Kidney capillary endothelial cell (primary cell): ENCODE data around the gene BPHL.
"Not testable (repeated sequence)": the region's sequence is repeated elsewhere in the genome, so short reads cannot be mapped to it uniquely, and the experiment has no call there.

ENCODE experiments used
- DNase-seq: peaks from one replicate; pipeline ENCODE4 v3.0.0-alpha.2; 2018; ENCODE audit warnings: low spot score

Gene BPHL

DNA sequence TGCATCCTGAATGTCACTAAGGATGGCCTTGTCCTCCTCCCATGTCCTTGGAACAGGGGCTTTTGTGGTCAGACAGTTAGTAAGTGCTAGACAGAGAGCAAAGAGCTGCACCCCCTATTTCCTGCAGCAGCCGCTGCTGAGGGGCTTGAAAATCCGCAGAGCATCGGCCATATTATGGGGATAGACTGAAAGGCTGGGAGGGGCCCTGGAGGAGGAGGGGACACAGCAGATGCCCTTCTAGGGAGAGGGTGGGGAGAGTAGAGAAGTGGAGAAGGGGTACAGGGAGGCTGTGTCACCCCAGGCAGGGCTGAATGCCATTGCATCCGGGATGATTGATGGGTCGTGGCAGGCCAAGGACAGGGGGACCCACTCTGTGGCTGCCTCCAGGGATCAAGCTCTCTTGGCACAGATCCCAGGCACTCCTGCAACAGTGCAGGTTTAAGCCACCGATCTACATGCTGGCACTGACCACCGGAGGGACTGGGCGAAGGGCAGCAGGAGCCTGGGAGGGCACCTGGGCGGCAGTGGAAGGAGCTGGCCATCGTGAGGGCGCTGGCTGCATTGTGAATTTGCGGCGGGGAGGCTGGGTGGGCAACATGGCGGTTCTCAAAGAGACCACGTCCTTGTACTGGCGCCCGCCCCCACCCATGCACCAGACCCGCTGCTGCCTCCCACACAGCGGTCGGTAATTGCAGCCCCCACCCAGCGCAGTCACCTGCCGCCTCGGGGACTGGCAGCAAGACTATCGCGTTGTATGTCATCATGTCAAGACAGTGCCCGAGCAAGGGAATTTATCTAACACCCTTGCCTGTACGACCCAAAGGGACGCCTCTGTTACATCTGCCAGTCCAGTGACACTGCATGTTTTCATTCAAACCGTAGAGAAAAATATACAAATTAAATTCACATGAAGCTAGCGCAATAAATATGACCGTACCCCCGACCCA is 37.9 kb downstream of the BPHL start:
- not testable (repeated sequence) for DNase-seq

DNA sequence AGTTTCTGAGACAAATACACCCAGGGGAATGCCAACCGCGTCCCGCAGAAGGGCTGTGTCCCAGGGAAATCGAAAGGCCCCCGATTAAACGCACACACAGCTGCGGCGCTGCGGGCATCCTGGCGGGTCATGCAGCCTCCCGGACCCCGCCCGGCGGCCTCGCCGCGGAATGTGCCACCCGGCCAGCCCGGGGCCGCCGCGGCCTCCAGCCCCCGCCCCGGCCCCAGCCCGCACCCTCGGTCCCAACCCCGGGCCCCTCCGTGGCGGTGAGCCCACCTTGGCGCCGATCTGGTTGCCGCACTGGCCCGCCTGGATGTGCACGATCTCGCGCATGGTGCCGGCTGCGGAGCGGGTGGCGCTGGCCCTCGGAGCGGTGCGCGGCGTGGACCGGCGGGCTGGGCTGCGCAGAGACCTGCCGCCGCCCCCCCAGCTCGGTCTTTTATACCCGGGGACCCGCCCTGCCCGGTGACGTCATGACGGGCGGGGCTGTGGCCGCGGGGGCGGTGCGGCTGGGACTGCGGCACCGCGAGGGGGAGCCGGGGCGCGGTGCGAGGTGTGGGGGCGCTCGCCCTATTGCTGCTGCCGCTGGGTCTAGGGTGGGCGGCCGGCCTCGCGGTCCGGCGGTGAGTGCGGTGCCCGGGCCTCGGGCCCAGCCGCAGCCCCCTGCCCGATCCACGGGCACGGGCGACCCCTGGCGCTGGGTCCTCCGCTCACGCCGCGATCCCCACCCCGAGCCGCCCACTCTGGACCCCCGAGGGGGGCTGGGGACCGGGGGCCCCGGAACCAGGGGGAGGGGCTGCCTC is 38.8 kb downstream of the BPHL start, which contains the start of gene TUBB2A:
Gene TUBB2A (minus strand): TSS at position 414 of the 803 bp plus-strand sequence. CDS start 81 bp downstream, at position 333.
- peak; percentile 81 for DNase-seq

DNA sequence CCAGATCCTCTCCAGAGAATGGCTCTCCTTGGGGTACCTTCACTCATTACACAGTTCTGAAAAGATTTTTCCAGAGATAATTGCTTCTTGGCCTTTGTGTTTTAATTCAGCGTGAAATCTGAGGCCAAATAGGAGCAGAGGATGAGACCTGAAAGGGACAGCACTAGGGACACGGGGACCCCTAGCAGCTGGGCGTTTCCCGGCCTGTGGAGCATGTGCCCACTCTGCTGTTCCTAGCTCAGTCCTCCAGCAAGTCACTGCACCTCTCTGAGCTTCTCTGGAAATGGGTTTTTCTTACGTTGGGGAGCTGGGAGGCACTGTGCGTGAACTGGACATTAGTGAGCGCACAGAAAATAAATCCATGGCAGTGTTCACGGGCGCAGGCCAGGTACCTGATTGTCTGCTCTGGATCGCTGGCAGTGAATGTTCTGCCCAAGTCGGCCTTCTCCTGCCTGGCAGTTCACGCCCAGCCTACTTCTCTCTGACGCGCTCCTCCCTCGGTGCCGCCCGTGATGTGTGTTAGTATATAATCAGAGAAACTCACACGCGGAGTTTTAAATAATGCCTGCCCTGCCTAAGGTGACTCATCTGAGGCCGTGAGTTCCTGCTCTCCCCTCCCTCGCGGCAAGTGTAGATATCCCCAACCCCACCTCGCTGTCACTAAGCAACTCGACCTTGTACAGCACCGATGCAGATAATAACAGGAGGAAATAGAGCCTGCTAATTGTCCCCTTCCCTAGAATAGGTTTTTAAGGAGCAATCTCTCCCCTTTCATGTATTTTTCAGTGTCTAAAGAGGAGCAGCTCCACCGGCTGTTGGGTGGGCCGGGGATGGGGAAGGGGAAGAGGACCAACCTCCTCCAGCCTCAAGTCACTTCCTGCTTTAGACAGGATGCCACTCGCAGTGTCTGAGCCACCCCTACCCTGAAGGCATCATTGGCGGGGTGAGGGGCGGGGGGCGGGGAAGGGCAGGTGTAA is 41.6 kb downstream of the BPHL start:
- no peak for DNase-seq

DNA sequence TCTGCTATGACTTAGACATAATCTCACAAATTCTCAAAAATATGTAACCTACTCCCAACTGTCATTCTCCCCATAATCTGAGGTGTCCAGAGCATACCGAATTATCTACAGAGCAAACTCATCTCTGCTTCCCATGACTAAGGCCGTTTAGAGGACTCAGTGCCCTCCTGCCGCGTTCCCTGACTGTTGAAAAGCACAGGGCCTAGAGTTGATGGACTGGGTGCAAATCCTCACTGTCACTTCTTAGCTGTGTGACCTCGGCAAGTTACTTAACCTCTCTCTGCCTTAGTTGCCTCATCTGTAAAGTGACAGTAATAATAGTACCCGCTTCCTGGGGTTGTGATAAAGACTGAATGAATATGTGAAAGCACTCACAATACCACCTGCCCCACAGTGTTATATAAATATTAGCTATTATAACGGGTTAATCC is 43.6 kb downstream of the BPHL start:
- DNase-seq = no peak

DNA sequence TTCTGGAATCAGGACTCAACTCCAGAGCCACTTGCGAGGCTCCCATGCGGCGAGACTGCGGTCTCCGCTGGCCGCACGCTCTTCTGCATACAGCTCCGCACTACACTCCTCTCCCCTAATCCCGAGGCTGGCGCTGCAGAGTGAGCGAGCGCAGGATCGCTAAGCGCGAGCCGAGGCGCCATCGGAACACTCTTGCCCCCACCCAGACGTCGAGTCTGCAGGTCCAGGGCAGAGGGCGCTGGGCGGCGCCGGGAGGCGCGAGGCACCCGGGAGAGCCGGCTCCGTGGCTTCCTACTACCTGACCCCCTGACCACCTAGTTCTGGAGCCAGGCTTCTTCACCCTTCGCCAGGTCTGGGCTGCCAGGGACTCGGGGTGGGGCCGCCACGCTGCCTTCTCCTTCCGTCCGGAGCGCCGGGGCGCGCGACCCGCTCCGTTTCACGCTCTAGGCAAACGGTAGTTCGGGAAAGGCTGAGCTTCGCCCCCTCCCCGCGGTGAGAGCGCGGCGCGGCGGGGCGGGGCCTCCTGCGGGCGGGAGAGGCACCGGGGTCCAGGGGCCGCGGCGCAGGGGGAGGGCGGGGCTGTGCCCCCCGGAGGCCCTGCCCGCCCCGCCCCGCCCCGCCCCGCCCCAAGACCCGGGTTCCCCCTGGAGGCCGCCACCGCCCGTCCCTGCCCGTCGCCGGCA is 44.2 kb downstream of the BPHL start:
- DNase-seq = no peak

DNA sequence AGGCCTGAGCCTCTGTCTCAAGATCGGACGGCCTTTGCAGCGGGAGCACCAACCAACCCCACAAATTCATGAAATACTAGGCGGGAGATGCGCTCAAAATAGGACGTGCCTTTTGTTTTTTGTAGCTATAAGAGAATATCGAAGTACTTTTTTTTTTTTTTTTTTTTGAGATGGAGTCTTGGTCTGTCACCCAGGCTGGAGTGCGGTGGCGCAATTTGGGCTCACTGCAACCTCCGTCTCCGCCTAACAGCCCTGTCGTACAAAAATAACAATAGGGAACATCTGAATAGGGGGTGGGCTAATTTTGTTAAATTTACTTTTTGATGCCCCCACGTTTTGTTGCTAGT is 44.7 kb downstream of the BPHL start:
- DNase-seq = no peak

DNA sequence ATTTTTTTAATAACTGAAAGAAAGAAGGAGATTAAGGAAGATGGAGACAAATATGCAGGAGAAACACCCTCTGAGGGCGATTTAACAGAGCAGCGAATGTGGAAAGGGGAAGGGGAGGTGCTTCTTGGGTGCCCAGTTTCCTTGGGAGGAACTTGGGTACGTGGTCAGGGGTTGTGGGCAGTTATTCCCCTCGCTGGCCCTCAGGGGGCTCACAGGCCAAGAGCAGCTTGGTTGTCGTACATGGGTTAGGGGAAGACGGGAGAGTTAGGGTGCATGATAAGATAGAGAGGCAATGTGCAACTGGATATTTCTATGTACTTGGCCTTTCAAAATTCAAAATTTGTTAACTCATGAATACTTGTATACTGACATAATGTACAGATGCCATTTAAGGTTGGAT is 45.9 kb downstream of the BPHL start:
- DNase-seq = no peak

DNA sequence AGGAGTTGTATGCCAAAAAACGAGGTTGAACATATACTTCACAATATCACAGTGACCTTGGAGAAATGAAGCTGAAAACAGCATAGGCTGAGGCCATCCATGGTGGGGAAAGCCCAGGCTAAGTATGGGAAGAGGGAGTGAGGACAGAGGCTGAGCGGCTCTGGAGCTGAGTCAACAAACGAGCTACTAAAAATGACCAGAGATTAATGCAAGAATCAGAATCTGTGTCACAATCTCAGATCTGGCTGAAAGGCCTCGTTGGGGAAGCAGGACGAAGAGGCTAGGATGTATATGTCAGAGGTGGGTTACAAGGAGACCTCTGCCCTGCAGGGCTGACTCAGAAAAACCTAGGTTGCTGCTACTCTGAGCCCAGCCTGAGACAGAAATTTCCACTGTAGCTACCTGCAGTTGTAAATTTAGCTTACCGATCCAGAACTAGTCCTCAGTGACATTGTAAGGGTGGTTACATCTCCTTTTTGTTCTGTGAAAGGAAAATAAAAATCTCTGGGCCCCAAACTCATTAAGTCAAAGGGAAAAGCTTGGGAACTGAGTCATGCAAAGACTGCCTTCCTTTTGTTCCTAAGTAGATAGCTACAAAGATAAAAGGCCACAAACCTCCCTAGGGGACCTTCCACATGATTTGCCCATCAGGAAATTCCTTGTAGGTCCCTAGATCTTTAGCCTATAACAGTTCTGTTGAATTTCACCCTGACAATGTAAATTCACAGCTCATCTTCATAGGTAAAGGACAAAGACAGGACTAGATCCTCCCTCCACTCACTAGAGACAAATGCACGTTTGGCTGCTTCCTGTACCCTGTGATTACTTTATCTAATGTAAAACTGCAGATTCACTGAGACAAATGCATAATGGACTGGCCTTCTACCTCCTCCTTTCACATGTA is 47.4 kb downstream of the BPHL start:
- peak; percentile 65 for DNase-seq

DNA sequence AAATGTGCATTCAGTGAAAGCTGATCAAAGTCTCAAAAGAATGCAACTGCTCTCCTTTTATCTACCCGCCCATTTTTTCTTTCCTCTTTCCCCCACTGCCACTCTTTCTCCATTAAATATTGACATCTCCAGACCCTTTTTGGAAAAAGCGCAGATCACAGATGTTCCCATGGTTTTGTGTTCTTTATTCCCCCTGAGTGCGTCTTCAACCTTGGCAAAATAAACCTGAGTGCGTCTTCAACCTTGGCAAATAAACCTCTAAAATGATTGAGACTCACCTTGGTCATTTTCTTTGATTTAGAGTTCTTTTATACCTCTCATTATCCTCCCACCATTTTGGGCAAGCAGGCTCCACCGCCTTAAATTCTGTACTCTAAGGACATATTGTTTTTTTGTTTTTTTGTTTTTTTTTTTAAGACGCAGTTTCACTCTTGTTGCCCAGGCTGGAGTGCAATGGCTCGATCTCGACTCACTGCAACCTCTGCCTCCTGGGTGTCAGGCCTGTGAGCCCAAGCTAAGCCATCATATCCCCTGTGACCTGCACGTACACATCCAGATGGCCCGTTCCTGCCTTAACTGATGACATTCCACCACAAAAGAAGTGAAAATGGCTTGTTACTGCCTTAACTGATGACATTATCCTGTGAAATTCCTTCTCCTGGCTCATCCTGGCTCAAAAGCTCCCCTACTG is 48.2 kb downstream of the BPHL start:
- not testable (repeated sequence) for DNase-seq

DNA sequence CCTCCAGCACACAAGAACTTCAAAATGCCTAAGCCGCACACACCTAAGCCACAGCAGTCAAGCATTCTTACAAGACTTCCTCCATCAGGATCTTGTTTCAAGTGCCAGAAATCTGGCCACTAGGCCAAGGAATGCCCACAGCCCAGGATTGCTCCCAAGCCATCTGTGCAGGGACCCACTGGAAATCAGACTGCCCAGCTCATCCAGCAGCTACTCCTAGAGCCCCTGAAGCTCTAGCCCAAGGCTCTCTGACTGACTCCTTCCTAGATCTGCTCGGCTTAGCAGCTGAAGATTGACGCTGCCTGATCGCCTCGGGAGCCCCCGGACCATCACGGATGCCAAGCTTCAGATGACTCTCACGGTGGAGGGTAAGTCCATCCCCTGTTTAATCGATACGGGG is 49.5 kb downstream of the BPHL start:
- DNase-seq = not testable (repeated sequence)

DNA sequence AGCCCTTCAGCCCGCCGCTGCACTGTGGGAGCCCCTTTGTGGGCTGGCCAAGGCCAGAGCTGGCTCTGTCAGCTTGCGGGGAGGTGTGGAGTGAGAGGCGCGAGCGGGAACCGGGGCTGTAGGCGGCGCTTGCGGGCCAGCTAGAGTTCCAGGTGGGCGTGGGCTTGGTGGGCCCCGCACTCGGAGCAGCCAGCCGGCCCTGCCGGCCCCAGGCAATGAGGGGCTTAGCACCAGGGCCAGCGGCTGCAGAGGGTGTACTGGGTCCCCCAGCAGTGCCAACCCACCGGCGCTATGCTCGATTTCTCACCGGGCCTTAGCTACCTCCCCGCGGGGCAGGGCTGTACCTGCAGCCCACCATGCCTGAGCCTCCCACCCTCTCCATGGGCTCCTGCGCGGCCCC is 52.2 kb downstream of the BPHL start:
- not testable (repeated sequence) for DNase-seq

DNA sequence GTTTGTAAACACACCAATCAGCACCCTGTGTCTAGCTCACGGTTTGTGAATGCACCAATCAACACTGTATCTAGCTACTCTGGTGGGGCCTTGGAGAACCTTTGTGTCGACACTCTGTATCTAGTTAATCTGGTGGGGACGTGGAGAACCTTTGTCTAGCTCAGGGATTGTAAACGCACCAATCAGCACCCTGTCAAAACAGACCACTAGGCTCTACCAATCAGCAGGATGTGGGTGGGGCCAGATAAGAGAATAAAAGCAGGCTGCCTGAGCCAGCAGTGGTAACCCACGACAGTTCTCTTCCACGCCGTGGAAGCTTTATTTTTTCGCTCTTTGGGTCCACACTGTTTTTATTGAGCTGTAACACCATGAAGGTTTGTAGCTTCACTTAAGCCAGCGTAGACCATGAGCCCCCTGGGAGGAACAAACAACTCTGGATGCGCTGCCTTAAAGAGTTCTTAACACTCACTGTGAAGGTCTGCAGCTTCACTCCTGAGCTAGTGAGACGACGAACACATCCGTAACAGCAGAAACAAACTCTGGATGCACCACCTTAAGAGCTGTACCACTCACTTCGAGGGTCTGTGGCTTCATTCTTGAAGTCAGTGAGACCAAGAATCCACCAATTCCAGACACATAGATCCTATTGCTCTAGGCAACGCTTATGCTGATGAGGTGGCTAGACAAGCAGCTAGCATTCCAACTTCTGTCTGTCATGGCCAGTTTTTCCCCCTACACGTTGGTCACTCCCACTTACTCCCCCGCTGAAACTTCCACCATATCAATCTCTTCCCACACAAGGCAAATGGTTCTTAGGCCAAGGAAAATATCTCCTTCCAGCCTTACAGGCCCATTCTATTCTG is 53.0 kb downstream of the BPHL start:
- DNase-seq = not testable (repeated sequence)

DNA sequence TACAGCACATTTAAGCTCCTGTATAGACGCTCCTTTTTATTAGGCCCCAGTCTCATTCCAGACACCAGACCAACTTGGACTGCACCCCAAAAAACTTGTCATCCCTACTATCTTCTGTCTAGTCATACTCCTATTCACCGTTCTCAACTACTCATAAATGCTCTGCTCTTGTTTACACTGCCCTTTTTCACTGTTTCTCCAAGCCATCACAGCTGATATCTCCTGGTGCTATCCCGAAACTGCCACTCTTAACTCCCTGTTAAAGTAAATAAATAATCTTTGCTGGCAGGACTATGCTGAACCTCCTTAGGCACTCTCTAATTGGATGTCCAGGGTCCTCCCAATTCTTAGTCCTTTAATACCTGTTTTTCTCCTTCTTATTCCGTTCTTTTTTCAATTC is 54.3 kb downstream of the BPHL start:
- DNase-seq = not testable (repeated sequence)

DNA sequence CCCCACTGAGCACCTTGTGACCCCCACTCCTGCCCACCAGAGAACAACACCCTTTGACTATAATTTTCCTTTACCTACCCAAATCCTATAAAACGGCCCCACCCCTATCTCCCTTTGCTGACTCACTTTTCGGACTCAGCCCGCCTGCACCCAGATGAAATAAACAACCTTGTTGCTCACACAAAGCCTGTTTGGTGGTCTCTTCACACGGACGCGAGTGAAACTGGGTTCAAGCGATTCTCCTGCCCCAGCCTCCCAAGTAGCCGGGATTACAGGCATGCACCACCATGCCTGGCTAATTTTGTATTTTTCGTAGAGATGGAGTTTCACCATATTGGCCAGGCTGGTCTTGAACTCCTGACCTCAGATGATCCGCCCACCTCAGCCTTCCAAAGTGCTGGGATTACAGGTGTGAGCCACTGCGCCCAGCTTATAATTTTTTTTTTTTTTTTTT is 55.2 kb downstream of the BPHL start:
- DNase-seq = not testable (repeated sequence)

DNA sequence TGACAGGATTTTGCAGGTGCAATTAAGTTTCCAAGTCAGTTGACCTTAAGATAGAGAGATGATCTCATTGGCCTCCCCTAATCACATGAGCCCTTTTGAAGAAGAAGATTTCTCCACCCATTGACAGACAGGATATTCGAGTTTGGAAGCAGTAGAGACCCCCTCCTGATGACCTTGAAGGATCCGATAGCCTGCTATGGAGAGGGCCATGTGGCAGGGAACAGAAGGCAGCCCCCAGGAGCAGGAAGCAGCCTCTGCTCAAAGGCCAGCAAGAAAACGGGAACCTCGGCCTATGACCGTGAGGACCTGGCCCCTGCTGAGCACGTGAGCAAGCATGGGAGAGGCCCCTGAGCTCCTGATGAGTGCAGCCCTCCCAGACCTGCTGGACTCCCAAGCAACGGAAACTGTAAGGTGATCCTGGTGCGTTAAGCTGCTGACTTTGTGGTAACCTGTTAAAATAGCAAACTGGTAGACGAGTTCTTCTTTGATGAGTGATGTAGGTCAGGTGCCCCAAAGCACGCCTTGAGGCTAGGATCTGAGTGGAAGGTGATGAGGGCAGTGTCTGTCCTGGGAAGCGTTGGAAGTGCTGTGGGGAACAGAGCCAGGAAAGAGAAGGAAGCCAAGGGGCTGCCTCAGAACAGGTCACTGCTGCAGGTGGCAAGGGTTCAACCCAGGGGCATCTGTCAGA is 57.3 kb downstream of the BPHL start:
- DNase-seq = no peak

DNA sequence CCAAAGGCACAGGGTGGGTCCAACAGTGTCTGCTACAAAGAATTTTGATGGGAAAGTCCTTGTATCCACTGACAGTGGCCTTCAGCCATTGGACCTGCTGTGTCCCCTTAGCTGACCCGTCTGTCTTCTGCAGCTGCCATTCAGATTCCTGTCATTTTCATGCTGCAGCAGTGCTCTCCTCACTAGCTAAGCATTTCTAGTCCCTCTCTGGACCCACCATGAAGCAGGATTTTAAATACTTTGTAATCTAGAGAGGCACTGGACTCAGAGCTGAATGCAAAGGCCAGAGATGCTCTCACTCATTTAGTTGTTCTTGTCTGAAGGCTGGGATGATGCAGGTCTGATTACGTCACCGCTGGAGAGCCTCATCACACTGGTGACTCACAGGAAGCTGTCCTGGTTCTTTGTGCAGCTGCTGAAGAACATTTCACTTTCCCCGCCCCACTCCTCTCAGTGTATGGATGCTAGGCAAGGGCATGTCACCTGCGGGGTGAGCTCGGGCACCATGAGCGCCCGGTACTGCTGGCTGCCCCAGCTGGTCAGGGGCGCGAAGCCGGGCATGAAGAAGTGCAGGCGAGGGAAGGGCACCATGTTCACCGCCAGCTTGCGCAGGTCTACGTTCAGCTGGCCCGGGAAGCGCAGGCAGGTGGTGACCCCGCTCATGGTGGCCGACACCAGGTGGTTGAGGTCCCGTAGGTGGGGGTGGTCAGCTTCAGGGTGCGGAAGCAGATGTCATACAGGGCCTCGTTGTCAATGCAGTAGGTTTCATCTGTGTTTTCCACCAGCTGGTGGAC is 58.2 kb downstream of the BPHL start:
- DNase-seq = peak; percentile 83

DNA sequence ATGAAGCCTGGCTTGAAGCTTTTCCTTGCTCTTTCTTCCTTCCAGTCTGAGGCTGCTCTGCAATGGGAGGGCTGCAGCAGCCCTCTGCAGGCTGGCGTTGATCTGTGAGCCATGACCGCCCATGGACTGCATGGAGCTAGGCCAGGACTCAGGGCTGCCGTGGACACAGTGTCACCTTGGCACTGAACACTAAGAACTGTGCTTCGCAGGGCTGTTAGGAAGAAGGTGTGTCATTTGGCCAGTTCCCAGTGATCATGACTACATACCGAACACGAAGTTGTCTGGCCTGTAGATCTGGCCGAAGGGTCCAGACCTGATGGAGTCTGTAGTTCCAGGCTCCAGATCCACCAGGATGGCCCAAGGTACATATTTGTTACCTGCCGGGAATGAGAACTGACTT is 60.2 kb downstream of the BPHL start:
- DNase-seq = not testable (repeated sequence)
